DMS153 treated with DMSO at 0.1 percent for 48 hours (cell line): ENCODE results near the gene DPM2.
A peak's percentile ranks its signal among the peaks of the same experiment; 100 is the strongest.

Experiments used
- DNase-seq: peaks from one replicate; lab custom pipeline; 2025; ENCODE audit not compliant: unreplicated experiment; lab: John Stamatoyannopoulos, UW

The DPM2 gene

DNA sequence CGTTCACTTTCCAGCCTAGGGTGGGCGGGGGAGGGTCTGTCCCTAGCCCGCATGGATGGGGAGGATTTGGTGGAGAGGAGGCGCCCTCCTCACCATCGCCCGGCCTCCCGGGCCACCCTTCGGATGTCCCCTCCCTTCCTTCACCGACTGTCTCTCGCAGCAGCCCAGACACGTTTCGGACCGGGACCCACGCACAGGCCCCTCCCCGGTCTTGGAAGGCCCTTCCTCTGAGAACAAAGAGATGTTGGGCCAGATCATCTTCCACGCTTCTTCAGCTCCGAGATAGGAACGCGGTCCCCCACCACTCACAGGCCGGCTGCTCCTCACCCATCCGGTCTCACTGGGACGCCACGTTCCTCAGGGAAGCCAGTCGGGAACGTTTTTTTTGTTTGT is 640 bp upstream of the DPM2 start:
- DNase-seq, result no peak

DNA sequence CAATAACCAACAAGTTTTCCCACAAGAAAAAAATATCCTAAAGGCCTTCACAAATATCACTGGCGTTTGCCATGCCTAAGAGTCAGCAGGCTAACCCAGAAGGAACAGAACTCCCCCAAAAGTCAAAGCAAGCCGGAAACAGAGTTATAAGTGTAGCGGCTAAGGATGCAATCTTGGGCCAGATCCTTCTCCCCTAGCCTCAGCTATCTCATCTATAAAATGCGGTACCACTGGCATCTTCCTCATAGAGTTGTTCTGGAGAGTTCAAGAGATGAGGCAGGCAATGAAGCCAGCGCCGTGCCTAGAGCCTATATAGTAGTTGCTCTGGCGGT is 632 bp downstream of the DPM2 start:
- no peak for DNase-seq

DNA sequence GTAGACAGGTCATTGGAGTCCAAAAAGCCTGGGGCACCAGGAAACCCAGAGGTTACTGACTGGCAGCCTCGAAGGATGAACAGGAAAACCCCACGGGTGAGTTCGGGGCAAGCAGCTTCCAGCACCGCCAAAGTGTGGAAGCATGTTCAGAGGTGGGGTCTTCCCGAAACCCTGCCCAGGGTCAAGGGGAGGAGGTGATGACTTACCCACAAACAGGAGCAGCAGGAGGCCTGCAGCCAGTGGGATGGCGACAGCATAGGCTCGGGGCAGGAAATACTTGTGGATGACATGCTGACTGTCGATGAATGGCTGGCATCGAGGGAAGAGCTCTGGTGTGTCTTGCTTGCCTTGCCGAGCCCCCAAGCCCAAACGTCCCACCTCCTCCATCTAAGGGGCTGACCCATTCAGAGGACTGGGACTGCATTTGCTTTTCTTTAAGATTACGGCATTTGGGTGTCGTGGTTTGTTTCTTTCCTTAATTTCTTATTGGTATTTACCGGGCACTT is 1.3 kb downstream of the DPM2 start:
- DNase-seq, result no peak

DNA sequence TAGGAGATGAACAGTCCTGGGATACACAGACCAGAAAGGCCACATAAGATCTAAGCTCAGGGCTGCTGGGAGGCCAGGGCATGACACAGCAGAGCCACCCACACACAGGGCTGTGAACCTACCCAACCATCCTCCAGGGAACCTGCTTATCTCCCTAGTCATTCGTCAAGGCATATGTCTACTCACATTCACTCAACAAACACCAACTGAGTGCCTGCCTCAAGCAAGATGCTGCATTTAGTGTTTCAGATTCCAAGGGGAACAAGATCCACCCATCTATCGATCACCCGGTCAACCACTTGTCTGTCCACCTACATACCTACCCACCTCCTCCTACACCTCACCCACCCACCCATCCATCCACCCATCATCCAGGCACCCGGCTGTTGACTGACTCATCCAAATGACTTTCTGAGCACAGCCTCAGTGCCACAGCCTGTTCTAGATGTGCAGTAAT is 1.9 kb downstream of the DPM2 start:
- DNase-seq, result no peak

DNA sequence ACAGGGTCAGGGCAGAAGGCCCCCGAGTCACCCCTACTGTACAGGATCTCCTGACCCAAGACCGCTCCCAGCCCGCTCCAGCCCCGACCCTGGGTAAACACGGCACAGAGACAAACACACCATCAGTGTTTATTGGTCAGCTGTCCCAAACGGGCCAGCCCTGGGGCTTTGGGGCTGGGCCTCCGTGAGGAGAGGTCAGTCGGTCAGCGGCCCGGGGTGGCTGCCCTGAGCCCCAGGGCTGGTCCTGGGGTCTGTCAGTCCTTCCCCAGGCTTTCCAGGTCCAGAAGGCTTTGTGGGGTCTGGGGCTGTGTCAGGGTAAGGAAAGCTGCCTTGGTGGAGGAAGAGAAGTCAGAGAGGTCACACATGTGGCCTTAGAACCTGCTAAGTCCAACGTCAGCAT is 2.7 kb downstream of the DPM2 start:
- DNase-seq, result no peak

DNA sequence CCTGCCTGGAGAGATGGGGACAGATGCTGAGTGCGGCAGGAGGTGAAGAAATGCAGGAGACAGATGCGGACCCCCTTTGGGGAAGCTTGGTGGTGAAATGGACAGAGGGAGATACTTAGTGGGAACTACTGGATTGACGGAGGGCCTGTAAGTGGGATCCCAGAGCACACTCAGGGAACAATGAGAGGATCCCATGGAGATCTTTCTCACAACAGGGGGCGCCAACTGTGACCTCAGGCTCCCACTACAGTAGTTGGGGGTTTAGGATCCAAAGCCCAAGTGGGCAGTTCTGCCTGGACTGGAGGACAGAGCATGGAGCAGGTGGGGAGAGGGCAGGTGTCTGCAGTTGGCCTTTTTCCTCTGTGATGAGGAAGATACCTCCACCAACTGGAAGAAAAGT is 3.4 kb downstream of the DPM2 start:
- DNase-seq, result no peak

DNA sequence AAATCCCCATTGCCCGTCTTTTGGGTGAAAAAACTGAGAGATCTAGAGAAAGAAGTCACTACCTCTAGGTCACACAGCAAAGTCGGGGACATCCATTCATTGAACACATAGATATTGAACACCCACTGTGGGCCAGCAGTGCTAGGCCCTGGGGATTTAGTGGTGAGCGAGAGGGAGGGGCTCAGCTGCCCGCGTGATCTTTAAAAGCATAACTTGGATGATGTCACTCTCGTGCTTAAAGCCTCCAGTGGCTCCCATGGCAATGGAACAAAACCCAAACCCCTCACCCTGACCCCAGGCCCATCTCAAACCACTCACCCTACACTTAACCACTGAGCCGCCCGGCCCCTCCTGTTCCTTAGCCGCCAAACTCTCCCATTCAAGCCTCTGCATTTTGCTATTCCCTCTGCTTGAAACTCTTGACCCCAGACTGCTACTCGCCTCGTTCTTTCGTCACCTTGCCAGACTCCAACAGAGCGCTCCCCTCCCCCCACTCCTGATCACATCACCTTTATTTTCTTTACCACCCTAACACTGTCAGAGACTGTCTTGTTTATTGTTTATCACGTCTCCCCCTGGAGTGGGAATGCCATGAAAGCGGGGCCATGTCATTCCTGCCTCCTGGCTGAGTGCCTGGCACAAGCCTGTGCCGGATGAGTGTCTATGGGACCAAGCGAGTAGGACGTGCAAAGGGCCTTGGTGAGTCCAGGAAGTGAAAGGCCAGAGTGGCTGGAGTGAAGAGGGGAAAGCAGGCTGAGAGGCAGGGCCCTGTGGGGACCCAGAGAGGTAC is 6.4 kb downstream of the DPM2 start:
- DNase-seq, result peak; percentile 48

DNA sequence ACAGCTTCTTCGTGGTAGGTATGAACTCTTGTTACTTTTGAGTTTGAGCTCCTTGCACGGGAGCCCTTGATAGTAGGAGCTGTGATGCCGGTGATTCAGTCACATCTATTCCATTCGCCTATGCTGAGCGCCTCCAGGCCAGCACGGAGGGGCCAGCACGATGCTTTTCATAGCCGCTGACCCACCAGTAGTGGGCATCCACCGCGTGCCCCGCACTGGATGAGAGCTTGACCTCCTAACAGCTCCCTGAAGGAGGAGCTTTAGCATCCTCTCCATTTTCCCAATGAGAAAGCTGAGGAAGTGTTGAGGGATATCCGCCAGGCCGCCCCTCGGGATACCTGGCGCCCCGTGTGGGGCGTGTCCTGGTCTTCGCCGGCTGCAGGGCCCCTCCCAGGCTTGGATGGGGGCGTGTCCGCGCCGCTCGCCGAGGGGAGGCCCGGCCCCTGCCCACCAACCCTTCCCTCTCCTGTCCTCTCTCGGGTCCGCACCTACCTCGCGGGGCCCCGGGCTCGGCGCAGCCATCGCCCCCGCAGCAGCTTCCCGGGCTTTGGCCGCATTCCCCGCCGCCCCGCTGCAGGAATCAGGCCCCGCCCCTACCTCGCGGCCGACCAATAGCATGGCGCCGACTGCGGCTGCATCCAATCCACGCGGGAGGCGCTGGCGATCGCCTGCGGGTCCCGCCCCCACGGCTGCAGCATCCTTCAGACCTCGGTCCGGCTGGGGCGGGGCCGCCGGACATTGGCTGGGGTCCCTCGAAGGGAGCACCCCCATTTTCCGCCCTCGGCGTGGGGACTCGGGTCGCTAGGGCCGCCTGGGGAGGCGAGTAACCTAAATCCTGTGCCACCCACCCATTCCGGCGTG is 7.2 kb downstream of the DPM2 start, which contains the start of gene PIP5KL1:
Gene PIP5KL1, minus strand, starts transcription at position 547 of the 861 bp plus-strand sequence. Its CDS starts 25 bp downstream, at position 522.
- DNase-seq, result peak; percentile 40

DNA sequence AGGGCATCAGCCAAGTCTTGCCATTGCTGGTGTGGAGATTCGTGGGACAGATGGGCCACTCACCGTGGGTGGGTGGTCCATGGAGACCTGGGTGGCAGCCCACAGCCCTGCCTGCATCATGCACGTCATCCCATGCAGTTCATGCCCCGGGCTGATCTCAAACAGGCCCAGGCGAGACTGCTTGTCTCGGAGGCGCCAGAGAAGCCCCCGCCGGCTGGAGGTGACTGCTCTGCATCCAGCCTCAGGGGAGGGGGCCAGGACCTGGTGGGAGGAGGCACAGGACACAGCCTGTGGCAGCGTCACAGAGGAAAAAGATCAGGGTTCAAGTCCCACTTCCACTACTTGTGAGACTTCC is 8.1 kb downstream of the DPM2 start:
- no peak for DNase-seq

DNA sequence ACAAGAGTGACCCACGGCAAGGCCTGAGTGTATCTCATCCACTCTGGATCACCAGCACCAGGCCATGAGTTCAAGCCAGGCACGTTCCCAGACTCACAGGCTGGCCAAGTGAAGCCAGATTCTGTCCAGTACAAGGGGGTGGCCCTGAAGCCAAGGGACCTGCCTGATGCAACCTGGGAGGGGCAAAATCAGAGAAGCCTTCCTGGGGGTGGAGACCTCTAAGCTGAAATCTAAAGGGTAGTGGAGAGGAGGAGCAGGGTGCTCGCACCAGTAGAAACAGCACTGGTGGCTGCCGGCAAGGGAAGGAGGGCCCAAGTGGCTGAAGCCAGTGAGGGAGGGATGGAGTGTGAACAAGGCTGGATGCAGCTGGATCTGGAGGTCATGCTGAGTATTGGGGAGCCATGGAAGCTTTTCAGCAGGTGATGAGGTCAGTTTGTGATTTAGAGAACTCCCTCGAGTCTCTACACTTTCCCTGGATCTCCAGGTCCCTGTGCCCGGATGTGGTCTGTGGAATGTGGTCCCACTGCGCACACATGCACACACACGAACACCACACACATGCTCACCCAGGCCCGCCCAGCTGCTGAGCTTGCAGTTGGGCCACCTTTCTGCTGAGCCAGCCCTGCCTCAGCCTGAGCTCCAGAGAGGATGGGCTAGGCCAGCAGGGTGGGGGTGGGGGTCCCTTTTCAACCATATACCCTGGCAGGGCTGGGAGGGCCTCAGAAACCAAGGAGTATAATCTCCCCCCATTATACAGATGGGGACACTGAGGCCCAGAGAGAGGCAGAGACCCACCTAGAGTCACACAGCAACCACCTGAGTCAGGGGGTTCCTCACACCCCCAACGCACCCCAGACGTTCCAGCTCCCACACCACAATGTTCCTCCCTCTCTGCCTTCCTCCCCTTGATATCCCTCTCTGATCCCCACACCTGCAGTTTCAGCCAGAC is 8.7 kb downstream of the DPM2 start:
- no peak for DNase-seq

DNA sequence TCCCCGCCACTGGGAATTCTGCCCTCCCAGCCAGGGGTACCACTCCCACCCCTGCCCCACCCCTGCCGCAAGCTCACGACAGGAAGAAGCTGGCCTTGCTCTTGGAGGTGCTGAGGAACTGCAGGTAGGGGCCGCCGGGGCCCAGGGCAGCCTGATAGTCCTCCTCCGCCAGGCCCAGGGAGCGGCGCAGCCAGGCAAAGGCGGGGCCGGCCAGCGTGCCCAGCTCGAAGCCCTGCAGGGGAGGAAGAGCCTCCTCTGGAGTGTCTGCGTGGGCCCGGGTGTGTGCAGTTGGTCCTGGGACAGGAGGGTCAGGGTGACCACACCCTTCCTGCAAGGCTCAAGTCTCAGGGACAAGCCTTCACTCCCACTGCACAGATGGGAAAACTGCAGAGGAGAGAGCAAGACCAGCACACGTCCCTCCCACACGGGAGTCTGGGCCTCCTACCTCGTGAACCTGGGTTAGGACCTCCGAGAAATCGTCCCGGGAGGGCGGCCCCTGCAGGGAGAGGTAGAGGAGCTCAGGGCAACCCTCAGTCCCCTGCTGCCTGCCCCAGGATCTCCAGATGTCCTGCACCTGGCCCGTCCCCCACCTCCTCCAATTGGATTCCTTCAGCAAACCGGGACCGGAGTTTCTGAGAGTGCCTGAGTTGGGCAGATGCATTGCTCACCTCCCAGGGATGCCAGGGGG is 9.5 kb downstream of the DPM2 start:
- no peak for DNase-seq

DNA sequence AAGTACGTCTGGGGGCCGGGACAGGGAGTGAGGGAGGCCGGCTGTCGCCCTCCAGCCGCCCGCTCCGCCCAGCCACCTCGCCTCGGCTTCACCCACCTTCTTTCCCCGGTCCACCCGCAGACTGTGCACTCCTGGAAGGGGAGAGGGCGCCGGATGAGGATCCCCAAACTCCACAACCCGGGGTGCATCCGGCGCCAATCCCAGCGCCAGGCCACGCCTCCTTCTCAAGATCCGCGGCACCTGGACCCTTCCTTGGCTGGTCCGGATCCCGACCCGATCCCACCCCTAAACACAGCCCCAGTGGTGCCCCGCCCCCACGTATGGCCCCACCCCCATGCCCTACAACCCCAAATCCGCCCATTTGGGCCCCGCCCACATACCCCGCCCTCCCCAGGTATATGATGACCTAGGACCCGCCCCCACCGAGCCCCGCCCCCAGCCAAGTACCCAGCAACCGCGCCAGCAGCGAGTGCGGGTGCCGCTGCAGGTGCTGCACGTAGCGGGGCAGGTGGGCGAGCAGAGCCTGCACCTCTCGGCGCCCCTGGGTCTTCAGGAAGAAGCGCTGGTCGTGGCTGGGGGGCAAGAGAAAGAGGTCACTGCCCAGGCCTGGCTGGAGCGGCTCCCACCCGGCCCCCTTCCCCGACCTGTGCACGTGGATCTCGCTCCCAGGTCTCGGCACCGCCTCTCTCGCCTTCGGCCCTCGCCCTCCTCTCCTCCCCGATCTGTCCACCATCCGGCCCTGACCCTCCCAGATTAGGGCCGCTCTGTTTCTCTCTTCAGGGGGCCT is 10.3 kb downstream of the DPM2 start:
- no peak for DNase-seq

DNA sequence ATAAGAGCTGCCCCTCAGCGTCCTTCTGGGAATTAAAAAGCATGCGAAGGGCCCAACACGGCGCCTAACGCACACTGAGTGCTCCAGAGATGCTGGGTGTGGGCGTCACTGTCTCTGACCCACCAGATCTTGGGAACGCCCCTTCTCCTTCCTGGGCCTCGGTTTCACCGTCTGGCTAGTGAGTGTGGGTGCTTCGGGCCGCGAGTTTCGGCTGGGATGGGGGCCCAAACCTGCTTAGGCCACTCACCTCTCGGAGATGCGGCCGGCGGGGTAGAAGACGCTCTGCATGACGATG is 10.8 kb downstream of the DPM2 start:
- DNase-seq, result no peak

DNA sequence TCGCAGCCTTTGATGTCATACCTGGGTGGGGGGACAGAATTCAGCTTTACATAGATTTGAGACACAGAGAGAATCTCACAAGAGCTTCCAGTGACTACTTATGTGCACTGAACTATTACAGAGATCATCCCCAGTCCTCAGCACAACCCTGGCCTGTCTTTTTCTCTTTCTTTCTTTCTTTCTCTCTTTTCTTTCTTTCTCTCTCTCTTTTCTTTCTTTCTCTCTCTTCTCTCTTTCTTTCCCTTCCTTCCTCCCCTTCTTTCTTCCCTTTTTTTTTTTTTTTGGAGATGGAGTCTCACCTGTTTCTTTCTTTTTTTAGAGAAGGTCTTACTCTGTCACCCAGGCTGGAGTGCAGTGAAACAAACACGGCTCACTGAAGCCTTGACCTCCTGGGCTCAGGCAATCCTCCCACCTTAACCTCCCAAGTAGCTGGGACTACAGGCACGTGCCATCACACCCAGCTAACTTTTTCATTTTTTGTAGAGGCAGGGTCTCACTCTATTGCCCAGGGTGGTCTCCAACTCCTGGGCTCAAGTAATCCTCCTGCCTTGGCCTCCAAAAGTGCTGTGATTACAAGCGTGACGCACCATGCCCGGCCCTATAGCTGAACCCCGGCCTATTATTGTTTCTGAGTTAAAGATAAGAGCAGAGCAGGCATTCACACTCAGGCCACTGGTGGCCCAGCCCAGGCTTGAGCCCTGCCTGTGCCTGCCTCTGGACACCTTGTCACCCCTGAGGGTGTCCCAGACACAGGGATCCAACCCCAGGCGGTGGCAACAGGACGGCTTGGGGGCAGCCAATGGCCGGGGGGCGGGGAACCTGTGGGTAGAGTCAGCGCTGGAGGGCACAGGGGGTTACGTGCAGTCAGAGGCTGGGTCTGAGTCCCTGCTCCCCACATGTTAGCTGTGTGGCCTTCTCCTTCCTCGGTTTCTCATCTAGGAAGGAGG is 11.4 kb downstream of the DPM2 start:
- DNase-seq, result no peak

DNA sequence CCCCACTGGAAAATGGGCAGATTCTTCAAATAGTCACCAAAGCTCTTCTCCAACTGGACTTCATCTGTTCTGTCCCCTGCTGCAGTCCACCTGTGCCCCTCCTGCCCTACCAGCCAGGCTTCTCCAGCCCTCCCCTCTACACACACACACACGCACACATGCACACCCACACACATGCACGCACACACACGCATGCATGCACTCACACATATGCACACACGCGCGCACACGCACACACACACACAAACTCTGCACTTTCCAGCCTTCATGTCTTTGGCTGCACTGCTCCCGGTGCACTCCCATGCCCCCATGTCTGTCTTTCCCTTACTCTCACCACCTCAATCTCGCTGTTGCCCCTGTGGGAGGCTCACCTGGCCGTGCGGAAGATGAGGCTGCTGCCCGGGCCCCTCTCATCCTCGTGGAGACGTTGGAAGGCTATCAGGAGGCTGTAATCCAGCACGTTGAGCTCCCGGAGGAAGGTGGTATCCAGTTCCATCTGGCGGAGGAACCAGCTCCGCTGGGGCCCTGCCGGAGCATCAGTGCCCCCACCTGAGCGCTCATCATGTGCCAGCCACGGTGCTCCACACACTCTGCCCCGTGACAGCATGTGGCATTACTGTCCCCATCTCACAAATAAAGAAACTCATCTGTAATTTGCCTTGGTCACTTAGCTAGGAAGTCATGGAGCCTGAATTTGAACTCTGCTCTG is 12.8 kb downstream of the DPM2 start:
- DNase-seq, result no peak

DNA sequence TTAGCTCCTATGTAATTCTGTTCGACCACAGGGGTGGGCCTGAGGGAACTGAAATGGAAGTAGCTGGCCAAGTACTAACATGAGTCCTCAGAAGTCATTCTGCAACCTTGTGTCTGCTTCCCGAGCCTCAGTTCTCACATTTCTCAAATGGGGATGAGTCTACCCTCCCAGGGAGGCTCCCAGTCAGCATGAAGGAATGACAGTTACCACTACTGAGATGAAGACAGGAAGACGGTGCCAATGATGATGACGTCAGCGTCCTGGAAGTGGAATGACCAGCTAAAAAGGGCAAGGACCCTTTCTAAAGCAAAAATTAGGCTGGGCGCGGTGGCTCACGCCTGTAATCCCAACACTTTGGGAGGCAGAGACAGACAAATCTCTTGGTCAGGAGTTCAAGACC is 13.9 kb downstream of the DPM2 start:
- no peak for DNase-seq

DNA sequence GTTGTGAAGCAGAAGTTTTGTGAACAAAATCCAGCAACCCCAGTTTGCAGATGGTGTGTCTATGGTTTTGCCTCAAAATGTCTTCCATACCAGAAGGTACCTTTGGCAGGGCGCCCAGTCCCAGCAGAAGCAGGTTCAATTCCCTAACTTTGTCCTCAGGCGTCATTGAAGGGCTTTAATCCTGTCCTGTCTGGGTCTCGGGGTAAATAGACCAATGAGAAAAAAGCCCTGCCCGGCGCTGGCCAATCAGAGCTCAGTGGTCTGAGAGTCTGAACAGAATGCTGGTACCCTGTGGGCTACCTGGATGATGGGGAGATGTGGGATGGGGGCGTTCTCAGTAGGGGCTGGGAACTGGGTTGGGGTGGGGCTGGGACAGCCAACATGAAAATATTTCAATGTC is 14.6 kb downstream of the DPM2 start:
- no peak for DNase-seq

DNA sequence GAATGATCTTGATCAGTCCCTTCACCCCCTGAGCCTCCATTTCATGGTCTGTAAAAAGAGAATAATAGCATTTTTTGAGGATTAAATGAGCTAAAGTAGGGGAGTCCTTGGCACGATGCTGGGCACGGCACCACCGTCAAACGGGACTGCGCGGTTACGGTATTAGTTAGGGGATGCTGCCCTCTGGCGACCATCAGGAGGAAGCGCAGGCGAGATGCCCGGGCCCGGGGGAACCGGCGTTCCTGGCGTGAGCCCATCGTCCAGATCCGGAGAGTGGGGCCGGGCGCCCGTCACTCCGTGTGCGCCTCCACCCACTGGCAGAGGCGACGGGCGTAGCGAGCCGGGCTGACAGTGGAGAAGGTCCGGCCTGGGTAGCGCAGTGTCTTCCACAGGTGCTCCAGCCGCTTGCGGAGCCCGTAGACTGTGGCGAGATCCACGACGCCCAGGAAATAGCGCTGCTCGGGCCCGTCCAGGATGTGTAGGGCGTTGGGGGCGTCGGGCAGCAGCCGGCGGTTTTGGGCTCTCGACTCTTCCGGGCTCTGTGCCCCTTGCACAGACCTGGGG is 16.0 kb downstream of the DPM2 start:
- peak; percentile 53 for DNase-seq
